Ascending aorta (tissue), 2 donors: ENCODE results near the gene HSPA12A. TPM values are rescaled to one million over a fixed set of nuclear protein-coding genes. Genes with fewer than 3 reads are reported as not detected.

Experiments used
- DNase-seq, 2 donors: peaks; one replicate each; pipeline ENCODE4 v3.0.0-alpha.2; 2019; ENCODE audit warnings: low spot score in 2 of 2
- H3K27ac ChIP-seq, 2 donors: fragments of 200-600 bp; sonication (generic); one replicate each; pipeline ENCODE4 v1.5.1; 2016 to 2017; ENCODE audit warnings: mild to moderate bottlenecking in 1 of 2
- H3K27me3 ChIP-seq: fragments of 200-600 bp; sonication (generic); one replicate; pipeline ENCODE4 v1.5.1; 2017
- H3K36me3 ChIP-seq, 2 donors: fragments of 200-600 bp; sonication (generic); one replicate each; pipeline ENCODE4 v1.5.1; 2016
- H3K4me1 ChIP-seq, 2 donors: fragments of 200-600 bp; sonication (generic); one replicate each; pipeline ENCODE4 v1.5.1; 2016 to 2017; ENCODE audit warnings: mild to moderate bottlenecking in 1 of 2
- H3K4me3 ChIP-seq, 2 donors: fragments of 200-600 bp; sonication (generic); one replicate each; pipeline ENCODE4 v1.5.1; 2016 to 2017; ENCODE audit warnings: mild to moderate bottlenecking in 1 of 2
- H3K9me3 ChIP-seq, 2 donors: fragments of 200-600 bp; sonication (generic); one replicate each; pipeline ENCODE4 v1.5.1; 2016
- intact Hi-C: fragments of 100-400 bp; cut with DNase I; formaldehyde crosslinking; loops from one replicate; pipeline ENCODE4 v1.15.1; 2023
- total RNA-seq: library from RNA; depleted of rRNA; stranded (reverse); fragments of >200 nt; gene quantifications from one replicate; pipeline ENCODE4 v1.1.0, GENCODE V29; 2016
- TF ChIP-seq, protein P1 (sequence below), 3 experiments: fragments of 200-600 bp in 2 of 3; fragments of 450-650 bp in 1 of 3; sonication (generic) in 2 of 3; IDR thresholded peaks; one replicate each; pipeline ENCODE4 v1.5.1; 2016 to 2019; ENCODE audit warnings: antibody characterized with exemption in 3 of 3, mild to moderate bottlenecking in 1 of 3, moderate library complexity in 1 of 3

The HSPA12A gene
- total RNA-seq, 1 donor from 2014 or later = 5.5 TPM

DNA sequence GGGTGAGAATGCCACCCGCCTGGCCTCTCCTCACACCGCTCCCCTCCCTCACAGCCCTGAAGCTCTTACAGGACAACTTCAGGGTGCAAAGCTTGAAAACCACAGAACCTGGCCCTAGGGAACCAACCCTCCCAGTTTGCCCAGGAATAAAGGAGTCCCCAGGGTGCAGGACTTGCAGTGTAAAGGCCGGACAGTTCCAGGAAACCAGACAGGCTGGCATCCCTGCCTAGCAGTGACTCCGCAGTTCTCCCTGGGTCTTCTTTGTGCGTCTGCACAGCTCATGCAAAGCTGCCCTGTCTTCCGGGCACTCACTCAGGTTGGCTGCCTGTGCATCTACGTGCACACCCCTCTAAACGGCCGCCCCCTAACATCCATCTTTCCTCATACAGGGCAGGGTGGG lies 36.1 kb downstream of the HSPA12A start:
- intact Hi-C loops = no loop called here
- DNase-seq = no peak
- TF ChIP-seq, protein P1, sequence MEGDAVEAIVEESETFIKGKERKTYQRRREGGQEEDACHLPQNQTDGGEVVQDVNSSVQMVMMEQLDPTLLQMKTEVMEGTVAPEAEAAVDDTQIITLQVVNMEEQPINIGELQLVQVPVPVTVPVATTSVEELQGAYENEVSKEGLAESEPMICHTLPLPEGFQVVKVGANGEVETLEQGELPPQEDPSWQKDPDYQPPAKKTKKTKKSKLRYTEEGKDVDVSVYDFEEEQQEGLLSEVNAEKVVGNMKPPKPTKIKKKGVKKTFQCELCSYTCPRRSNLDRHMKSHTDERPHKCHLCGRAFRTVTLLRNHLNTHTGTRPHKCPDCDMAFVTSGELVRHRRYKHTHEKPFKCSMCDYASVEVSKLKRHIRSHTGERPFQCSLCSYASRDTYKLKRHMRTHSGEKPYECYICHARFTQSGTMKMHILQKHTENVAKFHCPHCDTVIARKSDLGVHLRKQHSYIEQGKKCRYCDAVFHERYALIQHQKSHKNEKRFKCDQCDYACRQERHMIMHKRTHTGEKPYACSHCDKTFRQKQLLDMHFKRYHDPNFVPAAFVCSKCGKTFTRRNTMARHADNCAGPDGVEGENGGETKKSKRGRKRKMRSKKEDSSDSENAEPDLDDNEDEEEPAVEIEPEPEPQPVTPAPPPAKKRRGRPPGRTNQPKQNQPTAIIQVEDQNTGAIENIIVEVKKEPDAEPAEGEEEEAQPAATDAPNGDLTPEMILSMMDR (IDR thresholded peaks at IDR 0.05) = no peak
- Histone ChIP-seq H3K27me3 (no peaks in the 10 kb centered on the region), H3K4me1 (peaks cover 0 to 5% of the 10 kb centered on the region in 2 donors), H3K27ac (no peak overlapping the region), H3K36me3 (no peaks in the 10 kb centered on the region), H3K9me3 (no peaks in the 10 kb centered on the region), H3K4me3 (no peak overlapping the region)

DNA sequence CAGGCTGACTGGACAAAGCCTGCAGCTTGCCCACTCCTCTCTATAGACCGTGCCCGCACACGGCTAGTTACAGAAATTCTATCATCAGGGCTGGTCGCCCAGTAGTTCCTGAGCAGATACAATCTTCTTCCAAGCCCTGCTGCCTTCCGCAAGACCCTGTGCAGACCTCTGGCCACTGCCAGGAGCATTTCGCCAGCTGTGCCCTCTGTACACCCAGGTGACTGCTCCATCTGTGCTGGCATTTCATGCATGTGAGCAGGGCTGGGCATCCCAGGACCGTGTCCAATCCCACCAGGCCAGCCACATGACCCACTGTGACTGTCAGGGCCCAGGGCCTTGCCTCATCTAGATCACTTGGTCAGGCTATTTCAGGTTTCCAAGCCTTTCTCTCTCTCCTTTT lies 36.9 kb downstream of the HSPA12A start:
- no peak overlapping the region for H3K27ac ChIP-seq
- TF ChIP-seq, protein P1 (IDR thresholded peaks at IDR 0.05) = no peak
- H3K27me3 ChIP-seq = no peaks in the 10 kb centered on the region
- no peak for DNase-seq
- intact Hi-C loops = no loop called here
- H3K9me3 ChIP-seq = no peaks in the 10 kb centered on the region
- no peaks in the 10 kb centered on the region for H3K36me3 ChIP-seq
- H3K4me3 ChIP-seq = no peak overlapping the region
- H3K4me1 ChIP-seq = peaks cover 0 to 5% of the 10 kb centered on the region in 2 donors

DNA sequence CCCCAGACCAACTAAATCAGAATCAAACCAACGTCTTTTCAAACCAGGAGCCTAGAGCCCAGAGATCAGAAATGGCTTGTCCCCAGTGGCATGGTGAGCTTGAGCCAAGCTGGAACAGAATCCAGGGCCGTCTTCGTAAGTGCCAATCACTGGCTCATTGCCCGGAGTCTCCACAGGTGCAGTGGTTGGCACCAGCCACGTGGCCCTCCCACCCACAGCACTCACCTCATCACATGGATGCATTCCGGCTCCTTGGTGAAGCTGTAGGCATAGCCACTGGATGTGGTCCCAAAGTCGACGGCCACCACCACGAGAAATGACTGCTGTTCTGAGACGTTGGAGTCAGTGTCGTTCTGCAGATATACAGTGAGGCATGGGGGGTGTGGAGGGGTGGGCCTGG lies 37.4 kb downstream of the HSPA12A start:
- no peaks in the 10 kb centered on the region for H3K27me3 ChIP-seq
- H3K4me3 ChIP-seq = no peak overlapping the region
- H3K36me3 ChIP-seq = no peaks in the 10 kb centered on the region
- no peak for DNase-seq
- TF ChIP-seq, protein P1 (IDR thresholded peaks at IDR 0.05) = no peak
- no peak overlapping the region for H3K27ac ChIP-seq
- peaks cover 0 to 5% of the 10 kb centered on the region in 2 donors for H3K4me1 ChIP-seq
- H3K9me3 ChIP-seq = no peaks in the 10 kb centered on the region
- intact Hi-C loops = no loop called here

DNA sequence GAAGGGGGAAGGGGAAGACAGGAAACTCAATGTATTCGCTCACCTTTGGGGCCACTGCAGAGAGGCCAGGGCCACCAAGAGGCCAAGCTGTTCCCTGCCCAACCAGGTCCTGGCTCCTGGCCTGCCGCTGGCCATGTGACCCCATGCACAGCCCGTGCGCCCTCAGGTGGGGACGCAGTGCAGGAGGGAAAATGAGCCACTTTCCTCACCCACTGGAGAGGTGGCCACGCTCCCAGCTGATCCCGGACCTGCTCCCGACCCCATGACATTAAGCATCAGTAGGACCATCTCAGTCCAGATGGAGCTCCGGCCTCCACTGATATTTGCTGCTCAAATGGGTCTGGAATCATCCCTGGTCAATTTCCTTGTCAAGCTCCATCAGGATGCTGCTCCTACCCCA lies 40.2 kb downstream of the HSPA12A start:
- Histone ChIP-seq H3K9me3 (no peaks in the 10 kb centered on the region), H3K27ac (no peak overlapping the region), H3K4me1 (peaks cover 0 to 8% of the 10 kb centered on the region in 2 donors), H3K27me3 (no peaks in the 10 kb centered on the region), H3K4me3 (no peak overlapping the region), H3K36me3 (no peaks in the 10 kb centered on the region)
- DNase-seq = no peak
- intact Hi-C loops = no loop called here
- TF ChIP-seq, protein P1 (IDR thresholded peaks at IDR 0.05) = no peak

DNA sequence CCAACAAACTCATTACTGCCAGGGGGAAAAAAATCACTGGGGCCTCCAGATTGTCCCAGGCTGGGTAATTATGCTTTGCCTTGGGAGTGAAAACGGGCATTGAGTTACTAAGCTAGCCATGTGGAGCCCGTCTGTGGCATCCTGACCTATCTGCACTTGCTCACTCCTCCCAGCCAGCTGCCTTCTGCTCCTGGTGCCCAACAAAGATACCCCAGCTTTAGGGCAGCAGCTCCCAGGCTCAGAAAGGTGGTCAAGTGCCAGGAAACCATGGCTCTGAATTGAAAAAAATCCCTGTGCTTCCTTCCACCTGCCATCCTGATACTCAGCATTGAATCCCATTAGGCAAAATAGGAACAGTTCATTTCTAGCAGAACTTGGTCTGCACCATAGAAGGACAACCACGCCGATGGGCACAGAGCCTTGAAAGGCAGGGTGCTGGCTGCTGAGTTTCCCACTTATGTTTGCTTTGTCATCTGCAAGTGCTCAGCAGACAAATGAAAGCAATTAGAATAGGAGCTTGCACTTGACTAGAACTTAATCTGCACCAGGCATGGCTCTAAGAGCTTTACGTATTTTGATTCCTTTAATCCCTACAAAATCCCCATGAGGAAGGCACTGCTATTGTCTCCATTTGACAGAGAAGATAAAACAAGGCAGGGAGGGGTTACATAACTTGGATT lies 42.8 kb downstream of the HSPA12A start:
- Histone ChIP-seq H3K27me3 (no peaks in the 10 kb centered on the region), H3K4me1 (peaks cover 0 to 8% of the 10 kb centered on the region in 2 donors), H3K9me3 (no peaks in the 10 kb centered on the region), H3K27ac (peak overlapping the region in 1 of 2 donors; percentile 7), H3K36me3 (no peaks in the 10 kb centered on the region), H3K4me3 (peak overlapping the region in 1 of 2 donors; percentile 9)
- TF ChIP-seq, protein P1 (IDR thresholded peaks at IDR 0.05) = no peak
- no peak for DNase-seq
- intact Hi-C loops = no loop called here
